Gastroesophageal sphincter (tissue), 3 donors: ENCODE data around the gene SEMA3C.

Source experiments
- CTCF ChIP-seq, 4 experiments: fragments of 200-600 bp in 2 of 4; fragments of 450-650 bp in 2 of 4; sonication (generic) in 1 of 4; IDR thresholded peaks; one replicate each; pipeline ENCODE4 v1.5.1; 2017 to 2019; ENCODE audit warnings: antibody characterized with exemption in 4 of 4, mild to moderate bottlenecking in 2 of 4, moderate library complexity in 2 of 4
- EP300 ChIP-seq: sonication (generic); formaldehyde crosslinking; IDR thresholded peaks from one replicate; pipeline ENCODE4 v1.6.1; 2017; ENCODE audit warnings: antibody characterized with exemption, mild to moderate bottlenecking
- POLR2A ChIP-seq, 2 donors: fragments of 450-650 bp; IDR thresholded peaks; one replicate each; pipeline ENCODE4 v1.6.1; 2017; ENCODE audit warnings: antibody characterized with exemption in 2 of 2, mild to moderate bottlenecking in 2 of 2, moderate library complexity in 1 of 2
- POLR2AphosphoS5 ChIP-seq: sonication (generic); formaldehyde crosslinking; IDR thresholded peaks from one replicate; pipeline ENCODE4 v1.6.1; 2017; ENCODE audit warnings: antibody characterized with exemption

GRCh38 chr7:80934321-80934720 lies 15.5 kb upstream of the SEMA3C start:
- TF ChIP-seq CTCF (IDR thresholded peaks at IDR 0.05): no peak
- TF ChIP-seq POLR2A (IDR thresholded peaks at IDR 0.05): no peak
- TF ChIP-seq POLR2AphosphoS5: no peak
- no peak for TF ChIP-seq EP300
